ENCODE results near the gene SFRP2. TPM values are rescaled to one million over a fixed set of nuclear protein-coding genes. Genes with fewer than 3 reads are reported as not detected.

SFRP2 gene
- total RNA-seq, 1 donor from 2014 or later = 203 TPM

DNA sequence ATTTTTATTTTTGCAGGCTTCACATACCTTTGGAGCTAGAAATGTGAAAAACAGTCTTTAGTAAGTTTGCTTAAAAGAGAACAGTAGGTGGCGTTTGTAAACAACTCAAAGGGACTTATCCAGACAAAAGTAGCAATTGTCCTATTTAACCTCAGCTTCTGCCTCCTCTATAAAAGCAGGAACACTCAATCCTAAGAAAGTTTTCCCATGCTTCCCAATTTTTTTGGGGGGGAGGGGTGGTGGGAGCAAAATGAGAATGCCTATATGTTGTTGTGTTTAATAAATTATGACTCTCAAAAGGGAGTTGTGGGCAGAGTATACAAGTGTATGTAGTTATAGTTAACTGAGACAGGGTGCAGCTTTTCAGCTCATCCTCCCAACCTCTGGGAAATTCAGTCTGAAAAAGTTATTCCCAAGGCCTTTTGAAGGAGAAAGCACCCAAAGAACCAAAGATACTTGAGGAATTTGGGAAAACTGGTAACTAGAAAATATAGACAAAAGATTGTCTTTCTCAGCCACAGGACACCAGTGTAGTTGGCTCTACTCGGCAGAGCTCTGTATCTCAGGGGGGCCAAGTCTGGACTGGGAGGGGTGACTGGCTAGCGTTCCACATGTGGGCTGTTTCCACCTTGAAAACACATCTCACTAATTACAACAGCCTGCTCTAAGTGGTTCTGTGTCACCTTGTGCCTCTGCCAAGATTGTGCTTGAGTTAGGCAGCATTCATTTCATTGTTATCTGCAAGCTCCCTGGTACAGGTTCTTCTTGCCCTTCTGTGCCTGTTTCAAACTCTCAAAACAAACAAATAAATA is 2.8 kb downstream of the SFRP2 start:
- TF ChIP-seq, protein P1, sequence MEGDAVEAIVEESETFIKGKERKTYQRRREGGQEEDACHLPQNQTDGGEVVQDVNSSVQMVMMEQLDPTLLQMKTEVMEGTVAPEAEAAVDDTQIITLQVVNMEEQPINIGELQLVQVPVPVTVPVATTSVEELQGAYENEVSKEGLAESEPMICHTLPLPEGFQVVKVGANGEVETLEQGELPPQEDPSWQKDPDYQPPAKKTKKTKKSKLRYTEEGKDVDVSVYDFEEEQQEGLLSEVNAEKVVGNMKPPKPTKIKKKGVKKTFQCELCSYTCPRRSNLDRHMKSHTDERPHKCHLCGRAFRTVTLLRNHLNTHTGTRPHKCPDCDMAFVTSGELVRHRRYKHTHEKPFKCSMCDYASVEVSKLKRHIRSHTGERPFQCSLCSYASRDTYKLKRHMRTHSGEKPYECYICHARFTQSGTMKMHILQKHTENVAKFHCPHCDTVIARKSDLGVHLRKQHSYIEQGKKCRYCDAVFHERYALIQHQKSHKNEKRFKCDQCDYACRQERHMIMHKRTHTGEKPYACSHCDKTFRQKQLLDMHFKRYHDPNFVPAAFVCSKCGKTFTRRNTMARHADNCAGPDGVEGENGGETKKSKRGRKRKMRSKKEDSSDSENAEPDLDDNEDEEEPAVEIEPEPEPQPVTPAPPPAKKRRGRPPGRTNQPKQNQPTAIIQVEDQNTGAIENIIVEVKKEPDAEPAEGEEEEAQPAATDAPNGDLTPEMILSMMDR (conservative IDR thresholded peaks at IDR 0.05) = peak; percentile 60
- Mint-ChIP-seq H3K9me3 (no peaks in the 10 kb centered on the region), H3K4me1 (peaks cover 76% of the 10 kb centered on the region), H3K27me3 (ENCODE audit: low read depth) (peaks cover 23% of the 10 kb centered on the region), H3K27ac (ENCODE audit: unreplicated experiment) (no peak overlapping the region), H3K36me3 (ENCODE audit: low read depth) (peaks cover 19% of the 10 kb centered on the region), H3K4me3 (peak overlapping the region; percentile 97)
- DNase-seq (ENCODE audit: low read depth, low spot score) = no peak

DNA sequence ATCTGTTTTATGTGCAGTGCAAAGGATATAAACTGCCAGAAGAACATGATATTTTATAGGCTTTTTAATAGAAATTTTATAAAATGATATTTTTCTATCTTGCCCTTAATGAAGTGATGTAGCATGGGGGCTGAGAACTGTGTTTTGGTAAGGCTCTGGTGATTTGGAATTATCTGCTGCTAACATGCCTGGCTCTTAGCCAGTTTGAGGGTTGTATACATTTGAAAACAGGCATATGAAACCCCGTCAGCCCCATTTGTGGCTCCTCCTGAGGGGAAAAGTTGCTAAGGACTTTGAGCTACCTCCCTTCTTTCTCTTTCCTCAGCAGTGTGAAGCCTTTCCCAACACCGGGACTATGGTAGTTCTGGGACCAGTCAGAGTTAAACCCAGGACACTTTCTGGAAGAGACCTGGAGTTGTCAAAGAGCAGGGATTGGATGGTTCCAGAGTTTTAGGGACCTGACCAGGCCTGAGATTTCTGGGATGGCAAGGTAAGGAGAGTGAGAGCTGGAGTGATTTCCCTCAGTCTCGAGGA is 4.7 kb downstream of the SFRP2 start:
- no peak for DNase-seq (ENCODE audit: low read depth, low spot score)
- H3K36me3 Mint-ChIP-seq (ENCODE audit: low read depth) = peaks cover 25% of the 10 kb centered on the region
- TF ChIP-seq, protein P1 (conservative IDR thresholded peaks at IDR 0.05) = no peak
- no peaks in the 10 kb centered on the region for H3K9me3 Mint-ChIP-seq
- peaks cover 63% of the 10 kb centered on the region for H3K4me1 Mint-ChIP-seq
- peak overlapping the region; percentile 75 for H3K4me3 Mint-ChIP-seq
- H3K27ac Mint-ChIP-seq (ENCODE audit: unreplicated experiment) = no peak overlapping the region
- peaks cover 18% of the 10 kb centered on the region for H3K27me3 Mint-ChIP-seq (ENCODE audit: low read depth)

DNA sequence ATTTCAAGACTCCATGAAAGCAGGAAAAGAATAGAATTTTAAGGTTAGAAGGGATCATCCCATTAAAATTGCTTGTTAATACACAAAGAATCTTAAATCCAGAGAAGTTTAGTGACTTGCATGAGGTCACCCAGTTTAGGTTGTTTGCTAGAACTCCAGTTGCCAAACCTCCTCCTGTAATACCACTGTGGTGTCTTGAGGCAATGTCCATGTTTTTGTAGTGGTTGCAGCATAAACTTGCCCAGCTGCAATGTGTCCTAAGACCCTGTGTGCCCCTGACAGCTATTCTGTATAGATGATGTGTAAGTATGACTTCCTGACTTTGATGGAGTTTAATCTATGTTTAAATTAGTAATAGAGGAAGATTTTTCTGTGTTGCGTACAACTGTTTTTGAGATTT is 6.3 kb downstream of the SFRP2 start:
- peak overlapping the region; percentile 58 for H3K4me3 Mint-ChIP-seq
- peaks cover 6% of the 10 kb centered on the region for H3K27me3 Mint-ChIP-seq (ENCODE audit: low read depth)
- H3K4me1 Mint-ChIP-seq = peaks cover 54% of the 10 kb centered on the region
- no peak overlapping the region for H3K27ac Mint-ChIP-seq (ENCODE audit: unreplicated experiment)
- DNase-seq (ENCODE audit: low read depth, low spot score) = no peak
- TF ChIP-seq, protein P1 (conservative IDR thresholded peaks at IDR 0.05) = no peak
- H3K9me3 Mint-ChIP-seq = peaks cover 2% of the 10 kb centered on the region
- peaks cover 29% of the 10 kb centered on the region for H3K36me3 Mint-ChIP-seq (ENCODE audit: low read depth)

DNA sequence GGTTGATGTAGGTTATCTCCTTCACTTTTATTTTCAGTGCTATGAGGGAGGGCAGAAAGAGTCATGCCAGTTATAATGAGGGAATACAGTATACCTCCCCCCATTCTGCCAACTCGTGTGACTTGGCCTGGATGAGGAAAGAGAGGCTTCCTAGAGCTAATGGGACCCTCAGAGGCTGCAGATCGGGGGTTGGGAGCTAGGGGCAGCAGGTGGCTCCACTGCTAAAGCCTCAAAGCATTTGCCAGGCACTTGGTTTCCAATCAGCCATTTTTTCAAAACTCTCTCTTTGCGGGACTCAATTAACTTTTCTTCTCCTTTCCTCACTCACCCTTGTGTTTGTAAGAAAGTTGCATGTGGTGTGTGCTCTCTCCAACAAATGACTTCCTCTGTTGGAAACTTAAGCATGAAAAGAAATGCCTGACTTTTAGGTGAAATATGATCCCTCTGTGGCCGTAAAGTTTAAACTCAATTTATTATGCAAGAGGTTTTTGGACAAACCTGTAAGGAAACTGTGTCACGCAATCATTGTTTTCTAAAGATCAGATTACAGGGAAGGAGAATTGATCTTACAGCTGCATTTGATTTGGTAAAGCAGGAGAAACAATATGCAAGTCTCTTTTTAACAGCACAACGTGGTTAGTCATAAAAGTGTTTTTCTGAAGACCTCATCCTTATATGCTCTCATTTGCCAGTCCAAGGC is 7.0 kb downstream of the SFRP2 start:
- Mint-ChIP-seq H3K36me3 (ENCODE audit: low read depth) (peaks cover 27% of the 10 kb centered on the region), H3K27ac (ENCODE audit: unreplicated experiment) (no peak overlapping the region), H3K27me3 (ENCODE audit: low read depth) (no peaks in the 10 kb centered on the region), H3K4me1 (peaks cover 47% of the 10 kb centered on the region), H3K4me3 (peak overlapping the region; percentile 0), H3K9me3 (peaks cover 2% of the 10 kb centered on the region)
- DNase-seq (ENCODE audit: low read depth, low spot score) = no peak
- TF ChIP-seq, protein P1 (conservative IDR thresholded peaks at IDR 0.05) = no peak

DNA sequence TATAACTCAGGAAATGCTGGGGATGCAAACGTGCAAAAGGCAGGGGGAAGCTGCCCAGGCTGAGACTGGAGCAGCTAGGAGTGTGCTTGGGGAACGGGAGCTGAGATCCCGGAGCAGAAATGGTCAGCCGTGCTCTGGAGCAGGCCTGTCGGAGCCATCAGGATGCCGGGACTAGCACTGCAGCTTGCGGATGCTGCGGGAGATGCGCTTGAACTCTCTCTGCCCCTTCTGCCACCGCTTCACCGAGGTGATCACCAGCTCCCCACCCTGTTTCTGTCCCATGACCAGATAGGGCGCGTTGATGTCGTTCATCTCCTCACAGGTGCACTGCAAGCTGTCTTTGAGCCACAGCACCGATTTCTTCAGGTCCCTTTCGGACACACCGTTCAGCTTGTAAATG is 7.6 kb downstream of the SFRP2 start:
- no peak overlapping the region for H3K27ac Mint-ChIP-seq (ENCODE audit: unreplicated experiment)
- peaks cover 2% of the 10 kb centered on the region for H3K9me3 Mint-ChIP-seq
- H3K36me3 Mint-ChIP-seq (ENCODE audit: low read depth) = peaks cover 24% of the 10 kb centered on the region
- no peak overlapping the region for H3K4me3 Mint-ChIP-seq
- TF ChIP-seq, protein P1 (conservative IDR thresholded peaks at IDR 0.05) = no peak
- peaks cover 41% of the 10 kb centered on the region for H3K4me1 Mint-ChIP-seq
- H3K27me3 Mint-ChIP-seq (ENCODE audit: low read depth) = no peaks in the 10 kb centered on the region
- DNase-seq (ENCODE audit: low read depth, low spot score) = no peak
